Measurements from ENCODE around the gene TRIM75. TPM values are rescaled to one million over a fixed set of nuclear protein-coding genes. Genes with fewer than 3 reads are reported as not detected.
"Not testable (repeated sequence)": the region's sequence is repeated elsewhere in the genome, so short reads cannot be mapped to it uniquely, and the experiment has no call there.

TRIM75 gene
- total and polyA plus RNA-seq, 2 donors (not counting 3 experiments of a cell fraction or from before 2014, with no cell fraction given) = not detected

DNA sequence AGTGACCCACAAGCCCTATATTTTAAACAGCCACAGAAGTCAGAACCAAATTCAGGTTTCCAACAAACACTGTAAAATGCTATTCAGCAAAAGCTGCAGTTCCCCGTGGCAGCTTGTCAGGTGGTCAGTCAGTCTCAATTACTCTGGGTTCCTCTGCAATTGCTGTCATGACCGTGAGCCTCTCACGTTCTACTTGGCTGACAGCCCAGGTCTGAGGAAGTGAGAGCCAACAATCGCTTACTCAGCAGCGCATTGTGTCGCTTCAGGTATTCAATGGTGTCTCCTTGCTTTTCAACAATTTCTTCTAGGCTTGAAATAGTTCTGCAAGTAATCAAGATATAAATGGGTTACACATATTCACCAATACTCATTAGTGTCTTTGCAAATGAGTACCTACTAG lies 25.8 kb downstream of the TRIM75 start:
- Histone ChIP-seq H3K9me1 (replicated peaks; ENCODE audit: control insufficient read depth, extremely low read depth, insufficient read depth, low read length) (no peaks in the 10 kb centered on the region), H3K27me3 (ENCODE audit: control insufficient read depth in 2 of 2, insufficient read depth in 2 of 2, low read length in 2 of 2) (no peaks in the 10 kb centered on the region), H3K36me3 (ENCODE audit: control insufficient read depth in 2 of 2, extremely low read depth in 1 of 2, insufficient read depth in 2 of 2, low read length in 2 of 2) (peaks cover 3 to 4% of the 10 kb centered on the region in 2 experiments), H3K79me2 (ENCODE audit: control insufficient read depth, insufficient read depth, low read length) (no peaks in the 10 kb centered on the region), H3K9ac (replicated peaks; ENCODE audit: extremely low read depth, insufficient read depth, low read length) (no peak overlapping the region), H4K20me1 (replicated peaks; ENCODE audit: control insufficient read depth, extremely low read depth, insufficient read depth, low read length) (no peaks in the 10 kb centered on the region), H3K4me1 (ENCODE audit: control insufficient read depth, extremely low read depth, insufficient read depth, low read length) (no peaks in the 10 kb centered on the region), H3K4me2 (ENCODE audit: insufficient read depth, low read length) (no peak overlapping the region), H3K9me3 (replicated peaks; ENCODE audit: control insufficient read depth, insufficient read depth, low read length) (no peaks in the 10 kb centered on the region), H2AFZ (ENCODE audit: low read depth, low read length) (no peak overlapping the region), H3K4me3 (replicated peaks in 1 of 3; ENCODE audit: insufficient read depth in 1 of 3, low read depth in 1 of 3, low read length in 3 of 3) (no peak overlapping the region), H3K27ac (ENCODE audit: insufficient read depth, low read depth, low read length) (no peak overlapping the region)
- no peak for TF ChIP-seq POLR2A (IDR thresholded peaks at IDR 0.05; ENCODE audit: low read depth, low read length)
- TF ChIP-seq POLR2AphosphoS5 (IDR thresholded peaks at IDR 0.05; ENCODE audit: insufficient read depth, low read depth, low read length) = no peak
- no peak for TF ChIP-seq FOS (IDR thresholded peaks at IDR 0.05; ENCODE audit: borderline replicate concordance, insufficient read depth, low read length)
- TF ChIP-seq, protein P1, sequence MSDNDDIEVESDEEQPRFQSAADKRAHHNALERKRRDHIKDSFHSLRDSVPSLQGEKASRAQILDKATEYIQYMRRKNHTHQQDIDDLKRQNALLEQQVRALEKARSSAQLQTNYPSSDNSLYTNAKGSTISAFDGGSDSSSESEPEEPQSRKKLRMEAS (IDR thresholded peaks at IDR 0.05; ENCODE audit: insufficient read depth, insufficient read length) = no peak
- TF ChIP-seq, protein P2, sequence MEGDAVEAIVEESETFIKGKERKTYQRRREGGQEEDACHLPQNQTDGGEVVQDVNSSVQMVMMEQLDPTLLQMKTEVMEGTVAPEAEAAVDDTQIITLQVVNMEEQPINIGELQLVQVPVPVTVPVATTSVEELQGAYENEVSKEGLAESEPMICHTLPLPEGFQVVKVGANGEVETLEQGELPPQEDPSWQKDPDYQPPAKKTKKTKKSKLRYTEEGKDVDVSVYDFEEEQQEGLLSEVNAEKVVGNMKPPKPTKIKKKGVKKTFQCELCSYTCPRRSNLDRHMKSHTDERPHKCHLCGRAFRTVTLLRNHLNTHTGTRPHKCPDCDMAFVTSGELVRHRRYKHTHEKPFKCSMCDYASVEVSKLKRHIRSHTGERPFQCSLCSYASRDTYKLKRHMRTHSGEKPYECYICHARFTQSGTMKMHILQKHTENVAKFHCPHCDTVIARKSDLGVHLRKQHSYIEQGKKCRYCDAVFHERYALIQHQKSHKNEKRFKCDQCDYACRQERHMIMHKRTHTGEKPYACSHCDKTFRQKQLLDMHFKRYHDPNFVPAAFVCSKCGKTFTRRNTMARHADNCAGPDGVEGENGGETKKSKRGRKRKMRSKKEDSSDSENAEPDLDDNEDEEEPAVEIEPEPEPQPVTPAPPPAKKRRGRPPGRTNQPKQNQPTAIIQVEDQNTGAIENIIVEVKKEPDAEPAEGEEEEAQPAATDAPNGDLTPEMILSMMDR (IDR thresholded peaks at IDR 0.05; ENCODE audit: extremely low read depth in 1 of 2, insufficient read depth in 1 of 2, low read depth in 1 of 2, low read length in 2 of 2) = no peak
- TF ChIP-seq EZH2 (IDR thresholded peaks at IDR 0.05; ENCODE audit: borderline replicate concordance, low read depth, low read length, severe bottlenecking) = no peak
- no peak for TF ChIP-seq GATA2 (IDR thresholded peaks at IDR 0.05; ENCODE audit: insufficient read depth, insufficient read length, low read depth, low read length)
- TF ChIP-seq JUN (IDR thresholded peaks at IDR 0.05; ENCODE audit: borderline replicate concordance, insufficient read depth, insufficient read length, low read depth) = no peak
- no peak for TF ChIP-seq MYC (IDR thresholded peaks at IDR 0.05; ENCODE audit: low read depth, low read length)
- dilution Hi-C loops (cut with MboI; ENCODE audit: extremely low pct_ligation_motif_present, low sequenced_read_pairs) = no loop called here
- no peak for FAIRE-seq
- ChIA-PET POLR2A (no interaction called here), CTCF (interaction anchor here (0.9 kb wide), 2 partner anchors 9 to 17 kb away, joined by 3 to 4 read pairs; no protein-coding TSS in a partner anchor)
- DNase-seq (ENCODE audit: low read depth, low spot score) = peak; percentile 16
- no TSS peak for BruUV-seq (replicated peaks)
- intact Hi-C loops (cut with micrococcal nuclease) = no loop called here

DNA sequence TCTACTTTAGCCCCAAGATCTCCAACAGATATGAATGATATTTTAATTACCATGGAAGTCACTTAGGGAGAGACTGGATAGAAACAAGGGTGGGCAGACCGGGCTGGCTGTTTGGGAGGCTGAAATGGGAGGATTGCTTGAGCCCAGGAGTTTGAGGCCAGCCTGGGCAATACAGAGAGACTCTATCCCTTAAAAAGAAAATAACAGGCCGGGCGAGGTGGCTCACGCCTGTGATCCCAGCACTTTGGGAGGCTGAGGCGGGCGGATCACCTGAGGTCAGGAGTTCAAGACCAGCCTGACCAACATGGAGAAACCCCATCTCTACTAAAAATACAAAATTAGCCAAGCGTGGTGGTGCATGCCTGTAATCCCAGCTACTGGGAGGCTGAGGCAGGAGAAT lies 31.1 kb downstream of the TRIM75 start:
- H3K9ac ChIP-seq (replicated peaks; ENCODE audit: extremely low read depth, insufficient read depth, low read length); H3K4me2 ChIP-seq (ENCODE audit: insufficient read depth, low read length); H3K4me3 ChIP-seq (replicated peaks in 1 of 3; ENCODE audit: insufficient read depth in 1 of 3, low read depth in 1 of 3, low read length in 3 of 3); intact Hi-C loops (cut with micrococcal nuclease); H3K4me1 ChIP-seq (ENCODE audit: control insufficient read depth, extremely low read depth, insufficient read depth, low read length); BruUV-seq (replicated peaks); H2AFZ ChIP-seq (ENCODE audit: low read depth, low read length); H3K27ac ChIP-seq (ENCODE audit: insufficient read depth, low read depth, low read length); H4K20me1 ChIP-seq (replicated peaks; ENCODE audit: control insufficient read depth, extremely low read depth, insufficient read depth, low read length); H3K9me3 ChIP-seq (replicated peaks; ENCODE audit: control insufficient read depth, insufficient read depth, low read length); H3K9me1 ChIP-seq (replicated peaks; ENCODE audit: control insufficient read depth, extremely low read depth, insufficient read depth, low read length); DNase-seq (ENCODE audit: low read depth, low spot score); FAIRE-seq; POLR2A ChIA-PET; H3K27me3 ChIP-seq (ENCODE audit: control insufficient read depth in 2 of 2, insufficient read depth in 2 of 2, low read length in 2 of 2); dilution Hi-C loops (cut with MboI; ENCODE audit: extremely low pct_ligation_motif_present, low sequenced_read_pairs); H3K79me2 ChIP-seq (ENCODE audit: control insufficient read depth, insufficient read depth, low read length): not testable (repeated sequence)
- H3K36me3 ChIP-seq (ENCODE audit: control insufficient read depth in 2 of 2, extremely low read depth in 1 of 2, insufficient read depth in 2 of 2, low read length in 2 of 2) = peaks cover 2 to 13% of the 10 kb centered on the region in 2 experiments
- CTCF ChIA-PET = interaction anchor here (1.1 kb wide), 1 partner anchor 12 kb away, joined by 5 read pairs; no protein-coding TSS in a partner anchor
